ENCODE data around the gene NUMA1. TPM values are rescaled to one million over a fixed set of nuclear protein-coding genes. Genes with fewer than 3 reads are reported as not detected.

The NUMA1 gene
- total and polyA plus RNA-seq, 9 of the 15 experiments (the other 6 are each of a cell fraction or from before 2014, with no cell fraction given) = 4.1 to 104 (median 51.2) TPM

DNA sequence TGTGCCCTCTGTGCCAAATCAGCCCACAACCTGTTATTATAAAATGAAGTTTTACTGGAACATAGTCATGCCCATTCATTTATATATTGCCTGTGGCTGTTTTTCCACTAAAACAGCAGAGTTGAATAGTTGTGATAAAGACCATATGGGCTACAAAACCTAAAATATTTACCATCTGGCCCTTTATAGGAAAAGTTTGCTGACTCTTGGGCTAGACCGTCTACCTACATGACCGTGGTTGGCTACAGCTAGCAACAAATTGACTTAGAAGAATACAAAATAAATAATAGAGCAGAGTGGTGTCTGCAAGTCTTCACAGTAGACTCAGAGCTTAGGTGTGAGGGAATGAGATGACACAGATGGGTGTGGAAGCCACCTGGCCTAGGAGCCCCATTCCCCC is 92.8 kb downstream of the NUMA1 start:
- ChIA-PET POLR2A (interaction anchor here (0.6 kb wide), 1 partner anchor 313 kb away, joined by 3 read pairs; no protein-coding TSS in a partner anchor), CTCF (ENCODE audit: low intra/inter-chr PET ratio) (no interaction called here)
- H3K9ac ChIP-seq (ENCODE audit: insufficient read depth in 1 of 2, low read depth in 2 of 2, low read length in 2 of 2) = no peak overlapping the region
- ATAC-seq (no peak), FAIRE-seq (no peak), DNase-seq (ENCODE audit: extremely low read depth in 1 of 4, low spot score in 3 of 4) (no peak)
- no peak overlapping the region for H3K4me2 ChIP-seq (ENCODE audit: insufficient read depth, low read length)
- no peaks in the 10 kb centered on the region for H3K9me1 ChIP-seq (ENCODE audit: control insufficient read depth, insufficient read depth, low read length)
- no peaks in the 10 kb centered on the region for H3K4me1 ChIP-seq (replicated peaks in 1 of 2; ENCODE audit: control insufficient read depth in 2 of 2, insufficient read depth in 2 of 2, low read length in 2 of 2)
- H3K36me3 ChIP-seq (ENCODE audit: control insufficient read depth, insufficient read depth, low read length) = peaks cover 61% of the 10 kb centered on the region
- H3K79me2 ChIP-seq (ENCODE audit: control insufficient read depth, insufficient read depth, low read length) = no peaks in the 10 kb centered on the region
- in situ Hi-C loops (cut with MboI) (no loop called here), intact Hi-C loops (cut with micrococcal nuclease) (no loop called here)
- no peaks in the 10 kb centered on the region for H3K9me3 ChIP-seq (replicated peaks; ENCODE audit: control insufficient read depth, insufficient read depth, low read depth, low read length)
- no peaks in the 10 kb centered on the region for H3K27me3 ChIP-seq (ENCODE audit: control insufficient read depth in 2 of 2, insufficient read depth in 2 of 2, low read length in 2 of 2)
- 50% methylated on average over 2 of the region's 2 CpGs for whole genome bisulfite sequencing (ENCODE audit: insufficient coverage, low coverage, missing lambda C conversion rate)
- no TSS peak for BruUV-seq (replicated peaks)
- H4K20me1 ChIP-seq (replicated peaks; ENCODE audit: control insufficient read depth, insufficient read depth, low read length) = no peaks in the 10 kb centered on the region
- H3K27ac ChIP-seq (ENCODE audit: extremely low read depth, low read depth, low read length) = no peak overlapping the region
- no peak overlapping the region for H2AFZ ChIP-seq (ENCODE audit: low read depth, low read length)
- no peak overlapping the region for H3K4me3 ChIP-seq
- no peak for TF ChIP-seq ZNF785 (CRISPR knock-in tag; IDR thresholded peaks at IDR 0.05)
- TF ChIP-seq, protein P1, sequence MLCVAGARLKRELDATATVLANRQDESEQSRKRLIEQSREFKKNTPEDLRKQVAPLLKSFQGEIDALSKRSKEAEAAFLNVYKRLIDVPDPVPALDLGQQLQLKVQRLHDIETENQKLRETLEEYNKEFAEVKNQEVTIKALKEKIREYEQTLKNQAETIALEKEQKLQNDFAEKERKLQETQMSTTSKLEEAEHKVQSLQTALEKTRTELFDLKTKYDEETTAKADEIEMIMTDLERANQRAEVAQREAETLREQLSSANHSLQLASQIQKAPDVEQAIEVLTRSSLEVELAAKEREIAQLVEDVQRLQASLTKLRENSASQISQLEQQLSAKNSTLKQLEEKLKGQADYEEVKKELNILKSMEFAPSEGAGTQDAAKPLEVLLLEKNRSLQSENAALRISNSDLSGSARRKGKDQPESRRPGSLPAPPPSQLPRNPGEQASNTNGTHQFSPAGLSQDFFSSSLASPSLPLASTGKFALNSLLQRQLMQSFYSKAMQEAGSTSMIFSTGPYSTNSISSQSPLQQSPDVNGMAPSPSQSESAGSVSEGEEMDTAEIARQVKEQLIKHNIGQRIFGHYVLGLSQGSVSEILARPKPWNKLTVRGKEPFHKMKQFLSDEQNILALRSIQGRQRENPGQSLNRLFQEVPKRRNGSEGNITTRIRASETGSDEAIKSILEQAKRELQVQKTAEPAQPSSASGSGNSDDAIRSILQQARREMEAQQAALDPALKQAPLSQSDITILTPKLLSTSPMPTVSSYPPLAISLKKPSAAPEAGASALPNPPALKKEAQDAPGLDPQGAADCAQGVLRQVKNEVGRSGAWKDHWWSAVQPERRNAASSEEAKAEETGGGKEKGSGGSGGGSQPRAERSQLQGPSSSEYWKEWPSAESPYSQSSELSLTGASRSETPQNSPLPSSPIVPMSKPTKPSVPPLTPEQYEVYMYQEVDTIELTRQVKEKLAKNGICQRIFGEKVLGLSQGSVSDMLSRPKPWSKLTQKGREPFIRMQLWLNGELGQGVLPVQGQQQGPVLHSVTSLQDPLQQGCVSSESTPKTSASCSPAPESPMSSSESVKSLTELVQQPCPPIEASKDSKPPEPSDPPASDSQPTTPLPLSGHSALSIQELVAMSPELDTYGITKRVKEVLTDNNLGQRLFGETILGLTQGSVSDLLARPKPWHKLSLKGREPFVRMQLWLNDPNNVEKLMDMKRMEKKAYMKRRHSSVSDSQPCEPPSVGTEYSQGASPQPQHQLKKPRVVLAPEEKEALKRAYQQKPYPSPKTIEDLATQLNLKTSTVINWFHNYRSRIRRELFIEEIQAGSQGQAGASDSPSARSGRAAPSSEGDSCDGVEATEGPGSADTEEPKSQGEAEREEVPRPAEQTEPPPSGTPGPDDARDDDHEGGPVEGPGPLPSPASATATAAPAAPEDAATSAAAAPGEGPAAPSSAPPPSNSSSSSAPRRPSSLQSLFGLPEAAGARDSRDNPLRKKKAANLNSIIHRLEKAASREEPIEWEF (CRISPR knock-in tag; IDR thresholded peaks at IDR 0.05) = no peak
- no peak for TF ChIP-seq SRSF3 (IDR thresholded peaks at IDR 0.05; ENCODE audit: insufficient read depth, low read length)
- TF ChIP-seq, protein P2, sequence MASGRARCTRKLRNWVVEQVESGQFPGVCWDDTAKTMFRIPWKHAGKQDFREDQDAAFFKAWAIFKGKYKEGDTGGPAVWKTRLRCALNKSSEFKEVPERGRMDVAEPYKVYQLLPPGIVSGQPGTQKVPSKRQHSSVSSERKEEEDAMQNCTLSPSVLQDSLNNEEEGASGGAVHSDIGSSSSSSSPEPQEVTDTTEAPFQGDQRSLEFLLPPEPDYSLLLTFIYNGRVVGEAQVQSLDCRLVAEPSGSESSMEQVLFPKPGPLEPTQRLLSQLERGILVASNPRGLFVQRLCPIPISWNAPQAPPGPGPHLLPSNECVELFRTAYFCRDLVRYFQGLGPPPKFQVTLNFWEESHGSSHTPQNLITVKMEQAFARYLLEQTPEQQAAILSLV (tag; IDR thresholded peaks at IDR 0.05) = no peak
- no peak for TF ChIP-seq PCBP2 (IDR thresholded peaks at IDR 0.05; ENCODE audit: low read depth, low read length, poor library complexity, severe bottlenecking)
- TF ChIP-seq FOXK1 (CRISPR knock-in tag; IDR thresholded peaks at IDR 0.05; ENCODE audit: borderline replicate concordance) = no peak
- TF ChIP-seq, protein P3, sequence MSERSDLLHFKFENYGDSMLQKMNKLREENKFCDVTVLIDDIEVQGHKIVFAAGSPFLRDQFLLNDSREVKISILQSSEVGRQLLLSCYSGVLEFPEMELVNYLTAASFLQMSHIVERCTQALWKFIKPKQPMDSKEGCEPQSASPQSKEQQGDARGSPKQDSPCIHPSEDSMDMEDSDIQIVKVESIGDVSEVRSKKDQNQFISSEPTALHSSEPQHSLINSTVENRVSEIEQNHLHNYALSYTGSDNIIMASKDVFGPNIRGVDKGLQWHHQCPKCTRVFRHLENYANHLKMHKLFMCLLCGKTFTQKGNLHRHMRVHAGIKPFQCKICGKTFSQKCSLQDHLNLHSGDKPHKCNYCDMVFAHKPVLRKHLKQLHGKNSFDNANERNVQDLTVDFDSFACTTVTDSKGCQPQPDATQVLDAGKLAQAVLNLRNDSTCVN (CRISPR knock-in tag; IDR thresholded peaks at IDR 0.05) = no peak
- no peak for TF ChIP-seq PTTG1 (tag; IDR thresholded peaks at IDR 0.05; ENCODE audit: low read depth)
- TF ChIP-seq SAFB2 (IDR thresholded peaks at IDR 0.05; ENCODE audit: borderline replicate concordance, low read depth, low read length, severe bottlenecking) = no peak
- TF ChIP-seq YBX1 (IDR thresholded peaks at IDR 0.05) = no peak
- no peak for TF ChIP-seq KLF13 (tag; IDR thresholded peaks at IDR 0.05; ENCODE audit: borderline replicate concordance, low read depth)

Measured in K562 (cell line).